NCI-H1105 (cell line): Measurements from ENCODE around the gene ZC3H4.
"Not testable (repeated sequence)": the region's sequence is repeated elsewhere in the genome, so short reads cannot be mapped to it uniquely, and the experiment has no call there.

Experiments used
- DNase-seq: peaks from one replicate; lab custom pipeline; 2025; lab: John Stamatoyannopoulos, UW

The ZC3H4 gene

DNA sequence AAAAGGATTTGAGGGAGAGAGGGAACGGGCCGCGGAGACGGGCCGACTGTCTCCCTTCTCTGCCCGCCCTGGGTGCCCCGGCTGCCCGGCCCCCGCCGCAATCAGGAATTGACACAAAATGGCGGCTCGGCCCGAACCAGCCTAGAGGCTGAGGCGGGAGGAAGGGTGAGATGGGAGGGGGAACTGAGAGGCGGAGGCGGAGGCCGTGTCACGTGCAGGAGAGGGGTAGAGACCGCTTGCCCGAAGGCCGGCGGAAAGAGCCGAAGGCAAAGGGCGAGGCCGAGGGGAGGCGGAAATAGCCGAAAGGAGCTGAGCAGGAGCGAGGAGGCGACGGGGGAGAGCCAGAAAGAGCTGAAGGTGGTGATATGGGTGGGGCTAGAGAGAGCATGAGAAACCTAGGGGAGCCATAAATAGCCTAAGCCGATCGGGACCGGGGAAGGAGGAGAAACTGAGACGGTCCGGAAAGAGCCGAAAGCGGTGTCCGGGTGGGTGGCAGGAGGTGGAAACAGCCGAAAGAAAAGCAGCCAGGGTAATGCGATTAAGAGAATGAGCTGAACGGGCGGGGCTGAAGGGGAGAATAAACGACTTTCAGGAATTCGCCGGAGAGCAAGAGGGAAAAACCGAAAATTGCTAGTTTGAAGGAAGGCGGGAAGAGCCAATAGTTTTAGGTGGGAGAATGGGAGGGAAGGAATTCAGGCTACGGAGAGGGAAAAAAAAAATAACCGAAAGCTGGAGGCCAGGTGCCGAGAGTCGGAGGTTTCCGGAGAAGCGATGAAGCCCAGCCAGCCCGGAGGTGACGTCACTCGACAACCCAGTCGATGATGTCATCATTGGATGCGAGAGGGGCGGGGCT lies at the start of gene ZC3H4:
TSS of gene ZC3H4 (minus strand) at position 780 of the 853 bp plus-strand sequence. CDS start 1,192 bp downstream, outside the sequence.
- DNase-seq: peak; percentile 98

DNA sequence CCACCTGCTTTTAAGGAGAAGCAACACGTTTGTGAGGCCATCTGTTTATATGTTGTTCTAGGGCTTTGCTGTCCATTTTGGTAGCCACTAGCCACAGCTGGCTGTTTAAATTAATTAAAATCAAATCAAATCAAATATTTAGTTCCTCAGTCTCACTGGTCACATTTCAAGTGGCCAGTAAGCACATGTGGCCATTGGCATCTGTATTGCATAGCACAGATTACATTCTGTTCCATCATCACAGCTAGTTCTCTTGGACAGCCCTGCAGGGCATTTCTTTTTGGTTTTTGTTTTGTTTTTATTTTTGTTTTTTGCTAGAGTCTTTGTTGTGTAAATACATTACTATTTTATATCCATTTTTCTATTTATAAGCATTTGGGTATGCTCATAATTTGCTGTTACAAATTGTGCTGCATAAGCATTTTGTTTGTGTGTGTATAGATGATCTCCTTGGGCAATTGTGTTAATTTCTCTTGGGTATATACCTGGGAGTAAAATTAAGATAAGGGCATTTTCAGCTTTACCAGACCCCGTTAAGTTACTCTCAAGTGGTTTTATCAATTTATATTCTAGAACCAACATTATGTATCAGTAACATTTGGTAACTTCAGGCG lies 48.4 kb upstream of the ZC3H4 start:
- DNase-seq: no peak

GRCh38 chr19:47158879-47159503 lies 45.4 kb upstream of the ZC3H4 start:
- DNase-seq: no peak

GRCh38 chr19:47158367-47158791 lies 44.8 kb upstream of the ZC3H4 start:
- DNase-seq: no peak

GRCh38 chr19:47157431-47158321 lies 44.1 kb upstream of the ZC3H4 start:
- no peak for DNase-seq

DNA sequence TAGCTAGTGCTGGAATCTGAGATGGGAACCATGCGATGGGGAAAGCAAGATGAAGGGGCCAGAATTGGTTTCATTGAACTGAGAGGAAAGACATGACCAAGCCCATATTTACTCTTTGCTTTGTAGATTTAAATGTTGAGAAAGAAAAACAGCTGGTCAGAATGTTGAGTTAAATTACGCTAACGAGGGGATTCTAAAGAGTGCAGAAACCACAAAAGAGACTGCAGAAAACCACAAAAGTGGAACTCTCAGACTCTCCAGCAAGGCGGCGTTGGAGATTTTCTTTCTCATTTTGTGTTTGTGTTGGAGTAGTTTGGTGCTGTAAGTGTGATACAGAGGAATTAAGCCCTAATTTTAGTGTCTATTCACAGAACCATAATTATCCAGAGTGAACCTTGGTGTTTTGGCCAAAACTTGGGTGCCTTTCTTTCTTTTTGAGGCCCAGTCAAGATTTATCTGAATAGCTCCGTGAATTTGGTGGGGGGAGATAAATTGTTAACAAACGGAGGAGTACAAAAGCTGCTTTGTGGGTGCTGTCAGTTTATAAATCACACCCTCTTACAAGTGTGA lies 43.4 kb upstream of the ZC3H4 start:
- no peak for DNase-seq

- DNase-seq: no peak
Observed at GRCh38 chr19:47155148-47155547, 41.6 kb upstream of the ZC3H4 start.

DNA sequence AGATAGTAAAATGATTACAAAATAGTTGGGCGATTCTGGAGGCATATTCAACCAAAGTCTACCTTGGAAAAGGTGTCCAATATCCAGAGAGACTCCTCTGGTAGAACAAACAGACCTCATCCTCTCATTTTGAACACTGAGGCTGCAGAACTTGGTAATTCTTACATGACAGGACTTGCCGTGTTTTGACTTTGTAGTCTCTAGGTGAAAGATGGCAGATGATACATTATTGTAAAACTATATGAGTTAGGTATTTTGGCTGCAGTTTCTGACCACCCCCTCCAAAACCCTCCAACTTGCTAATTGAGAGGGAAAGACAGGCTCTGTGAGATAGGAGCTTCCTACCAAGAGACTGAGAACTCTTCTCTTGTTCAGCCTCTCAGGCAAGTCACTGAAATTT lies 39.7 kb upstream of the ZC3H4 start:
- DNase-seq: no peak

DNA sequence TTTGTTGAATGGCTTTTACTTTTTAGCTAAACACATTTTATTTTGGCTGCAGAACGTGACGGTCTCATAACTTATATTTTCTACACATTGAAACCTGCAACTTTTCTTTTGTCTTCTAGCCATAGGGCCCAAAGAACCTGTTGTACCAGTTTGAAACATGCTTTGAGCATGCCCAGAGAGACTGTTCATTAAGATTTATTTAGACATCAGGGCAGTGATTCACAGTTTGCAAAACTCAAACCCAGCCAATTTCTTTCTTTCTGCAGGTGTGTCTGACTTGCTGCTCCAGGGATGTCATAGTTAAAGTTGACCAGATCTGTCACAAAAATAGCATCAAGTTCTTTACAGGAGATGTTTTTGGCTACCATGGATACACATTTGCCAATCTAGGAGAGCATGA lies 39.1 kb upstream of the ZC3H4 start:
- no peak for DNase-seq

DNA sequence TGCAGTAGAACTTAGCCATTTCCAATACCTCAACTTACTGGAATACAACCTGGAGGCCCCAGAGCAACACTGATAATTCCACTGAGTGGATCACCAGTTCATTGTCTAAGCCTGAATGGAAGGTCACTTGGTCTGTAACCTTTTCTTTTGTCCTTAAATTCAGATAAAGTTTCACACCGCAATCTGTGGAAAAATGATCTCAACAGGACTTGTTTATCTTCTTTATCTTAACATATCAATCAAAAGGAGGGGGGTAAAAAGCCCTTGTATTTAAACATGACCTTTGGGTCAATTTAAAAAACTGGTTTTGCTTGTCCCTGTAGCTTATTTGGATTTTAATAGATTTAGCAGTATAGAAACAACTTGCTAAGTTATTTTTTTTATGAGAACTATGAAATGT lies 38.6 kb upstream of the ZC3H4 start:
- no peak for DNase-seq

- DNase-seq: no peak
Observed at GRCh38 chr19:47151627-47152026, 38.1 kb upstream of the ZC3H4 start.

DNA sequence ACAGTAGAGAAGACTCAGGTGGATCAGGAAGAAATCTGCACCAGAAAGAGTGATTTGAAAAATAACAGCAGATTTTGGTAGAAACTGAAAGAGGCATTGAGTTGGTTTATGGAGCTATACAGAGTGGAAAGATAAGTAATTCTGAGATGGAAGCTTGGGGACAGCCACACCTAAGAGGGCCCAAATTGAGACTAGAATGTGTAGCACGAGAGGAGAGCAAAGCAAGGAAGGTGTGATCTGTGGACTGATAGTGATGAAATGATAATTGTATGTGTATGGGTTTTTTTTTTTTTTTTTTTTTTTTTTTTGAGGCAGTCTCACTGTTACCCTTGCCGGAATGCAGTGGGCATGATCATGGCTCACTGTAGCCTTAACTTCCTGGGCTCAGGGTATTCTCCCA lies 33.3 kb upstream of the ZC3H4 start:
- DNase-seq: no peak

GRCh38 chr19:47145639-47146486 lies 32.3 kb upstream of the ZC3H4 start:
- DNase-seq: no peak

- DNase-seq: no peak
Observed at GRCh38 chr19:47144630-47145029, 31.1 kb upstream of the ZC3H4 start.

GRCh38 chr19:47143322-47144073 lies 29.9 kb upstream of the ZC3H4 start:
- no peak for DNase-seq

DNA sequence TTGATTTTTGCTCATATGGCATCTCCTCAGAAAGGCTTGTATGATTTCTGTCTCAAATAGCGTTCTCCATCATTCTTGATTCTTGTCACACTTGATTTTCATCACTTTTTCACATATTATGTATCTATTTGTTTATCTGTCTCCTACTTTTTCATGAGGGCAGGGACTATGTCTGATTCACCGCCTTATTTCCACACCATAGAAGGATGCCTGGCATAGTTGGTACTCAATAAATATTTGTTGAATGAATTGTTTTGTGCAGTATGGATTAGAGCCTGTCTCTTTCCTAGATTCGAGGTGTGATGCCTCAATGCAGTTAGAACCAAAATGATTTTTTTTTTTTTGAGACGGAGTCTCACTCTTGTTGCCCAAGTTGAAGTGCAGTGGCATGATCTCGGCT lies 29.2 kb upstream of the ZC3H4 start:
- DNase-seq: no peak

DNA sequence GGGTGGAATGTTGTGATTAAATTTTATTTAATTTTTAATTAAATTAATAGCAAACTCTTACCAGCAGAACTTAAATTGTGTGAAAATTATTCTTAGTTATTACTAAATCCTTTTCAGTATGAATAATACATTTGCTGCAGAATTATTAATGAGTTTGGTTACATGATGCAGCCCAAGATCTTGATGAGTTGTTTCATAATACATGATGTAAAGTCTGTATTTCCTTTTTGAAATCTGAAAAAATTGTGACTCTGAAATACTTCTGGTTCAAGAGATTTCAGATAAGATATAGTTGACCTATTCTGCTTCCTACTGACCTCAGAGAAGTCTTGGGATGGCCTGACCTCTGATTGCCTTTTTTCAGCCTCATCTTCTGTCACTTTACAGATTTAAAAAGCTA lies 28.1 kb upstream of the ZC3H4 start:
- no peak for DNase-seq

DNA sequence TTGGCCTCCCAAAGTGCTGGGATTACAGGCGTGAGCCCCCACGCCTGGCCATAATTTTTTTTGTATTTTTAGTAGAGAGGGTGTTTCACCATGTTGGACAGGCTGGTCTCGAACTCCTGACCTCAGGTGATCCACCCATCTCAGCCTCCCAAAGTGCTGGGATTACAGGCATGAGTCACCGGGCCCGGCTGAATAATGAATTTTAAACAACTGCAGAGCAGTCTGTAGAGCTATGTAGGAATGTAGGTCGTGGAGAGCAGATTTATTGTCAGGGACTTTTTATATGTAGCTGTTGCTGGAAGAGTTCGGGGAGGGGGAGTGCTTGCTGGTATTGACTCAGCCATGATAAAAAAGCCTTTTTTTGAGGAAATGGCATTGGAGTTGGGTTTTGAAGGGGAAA lies 27.7 kb upstream of the ZC3H4 start:
- DNase-seq: not testable (repeated sequence)

- no peak for DNase-seq
Observed at GRCh38 chr19:47135156-47135555, 21.6 kb upstream of the ZC3H4 start.

- DNase-seq: no peak
Observed at GRCh38 chr19:47134545-47134944, 21.0 kb upstream of the ZC3H4 start.
